GM12878 (cell line): Measurements from ENCODE around the gene ACACA.

Experiments used
- EP300 ChIP-seq, 2 experiments: fragments of 150-350 bp in 1 of 2; IDR thresholded peaks; 2 replicates each; pipeline ENCODE4 v1.6.1; 2011 to 2012; ENCODE audit warnings: low read depth in 2 of 2, low read length in 2 of 2, borderline replicate concordance in 1 of 2, improper control_type of control experiment in 1 of 2, inconsistent platforms in 1 of 2; ENCODE audit not compliant: control insufficient read depth in 1 of 2
- JUNB ChIP-seq: IDR thresholded peaks from 2 replicates; pipeline ENCODE4 v1.6.1; 2016; ENCODE audit warnings: antibody characterized with exemption, mild to moderate bottlenecking
- NR2C2 ChIP-seq: IDR thresholded peaks from 2 replicates; pipeline ENCODE4 v1.6.1; 2011; ENCODE audit warnings: borderline replicate concordance, low read depth; ENCODE audit not compliant: control insufficient read depth, insufficient read length

- no peak for TF ChIP-seq NR2C2
- no peak for TF ChIP-seq EP300 (IDR thresholded peaks at IDR 0.05; ENCODE audit: borderline replicate concordance in 1 of 2, control insufficient read depth in 1 of 2, low read depth in 2 of 2, low read length in 2 of 2)
- no peak for TF ChIP-seq JUNB
Observed at GRCh38 chr17:37037590-37038155, 369.0 kb downstream of the ACACA start.
